ENCODE results near the gene RNF130. TPM values are rescaled to one million over a fixed set of nuclear protein-coding genes. Genes with fewer than 3 reads are reported as not detected.

RNF130 gene
- total and polyA plus RNA-seq, 2 of the 13 experiments (the other 11 are each of a cell fraction or from before 2014, with no cell fraction given): 28.2 to 28.3 TPM

DNA sequence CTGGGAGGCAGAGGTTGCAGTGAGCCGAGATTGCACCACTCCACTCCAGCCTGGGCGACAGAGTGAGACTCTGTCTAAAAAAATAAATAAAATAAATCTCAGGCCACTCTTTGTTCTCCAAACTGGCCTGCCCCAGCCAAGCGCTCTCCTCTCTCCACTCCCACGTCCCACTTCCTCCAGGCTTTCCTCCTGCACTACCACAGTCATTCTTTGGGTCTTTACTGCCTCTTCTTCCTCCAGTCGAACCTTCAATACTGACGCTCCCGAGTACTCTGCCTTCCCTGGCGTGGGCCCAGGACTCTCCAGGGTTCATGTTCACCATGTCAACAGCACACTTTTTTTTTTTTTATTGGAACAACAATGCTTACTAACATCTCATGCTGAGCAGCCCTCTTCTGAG is 23.9 kb downstream of the RNF130 start:
- ATAC-seq: no peak
- WGBS (ENCODE audit: low lambda C conversion rate): 95% methylated on average over 8 of the region's 8 CpGs
- H3K27ac ChIP-seq (ENCODE audit: extremely low read length, insufficient read depth, low read length): no peak overlapping the region
- TF ChIP-seq ISL2 (CRISPR knock-in tag; IDR thresholded peaks at IDR 0.05) (no peak), SIN3A (IDR thresholded peaks at IDR 0.05; ENCODE audit: borderline replicate concordance, low read depth, low read length) (no peak), SSRP1 (CRISPR knock-in tag; IDR thresholded peaks at IDR 0.05) (no peak), NKX3-1 (CRISPR knock-in tag; IDR thresholded peaks at IDR 0.05) (no peak), ZNF563 (CRISPR knock-in tag; IDR thresholded peaks at IDR 0.05) (no peak), PAF1 (CRISPR knock-in tag; IDR thresholded peaks at IDR 0.05) (no peak), KDM2A (CRISPR knock-in tag; IDR thresholded peaks at IDR 0.05; ENCODE audit: borderline replicate concordance, low read depth) (no peak), ZNF33B (CRISPR knock-in tag; IDR thresholded peaks at IDR 0.05) (no peak), CCAR2 (optimal IDR thresholded peaks at IDR 0.05; ENCODE audit: low read depth, low read length) (no peak), PITX1 (CRISPR knock-in tag; IDR thresholded peaks at IDR 0.05) (no peak), HDAC1 (CRISPR knock-in tag; IDR thresholded peaks at IDR 0.05) (no peak), NFYB (CRISPR knock-in tag; IDR thresholded peaks at IDR 0.05) (no peak), TMF1 (CRISPR knock-in tag; IDR thresholded peaks at IDR 0.05; ENCODE audit: low read depth) (no peak)
- TF ChIP-seq, protein P1, sequence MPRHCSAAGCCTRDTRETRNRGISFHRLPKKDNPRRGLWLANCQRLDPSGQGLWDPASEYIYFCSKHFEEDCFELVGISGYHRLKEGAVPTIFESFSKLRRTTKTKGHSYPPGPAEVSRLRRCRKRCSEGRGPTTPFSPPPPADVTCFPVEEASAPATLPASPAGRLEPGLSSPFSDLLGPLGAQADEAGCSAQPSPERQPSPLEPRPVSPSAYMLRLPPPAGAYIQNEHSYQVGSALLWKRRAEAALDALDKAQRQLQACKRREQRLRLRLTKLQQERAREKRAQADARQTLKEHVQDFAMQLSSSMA (CRISPR knock-in tag; IDR thresholded peaks at IDR 0.05): no peak
- TF ChIP-seq, protein P2, sequence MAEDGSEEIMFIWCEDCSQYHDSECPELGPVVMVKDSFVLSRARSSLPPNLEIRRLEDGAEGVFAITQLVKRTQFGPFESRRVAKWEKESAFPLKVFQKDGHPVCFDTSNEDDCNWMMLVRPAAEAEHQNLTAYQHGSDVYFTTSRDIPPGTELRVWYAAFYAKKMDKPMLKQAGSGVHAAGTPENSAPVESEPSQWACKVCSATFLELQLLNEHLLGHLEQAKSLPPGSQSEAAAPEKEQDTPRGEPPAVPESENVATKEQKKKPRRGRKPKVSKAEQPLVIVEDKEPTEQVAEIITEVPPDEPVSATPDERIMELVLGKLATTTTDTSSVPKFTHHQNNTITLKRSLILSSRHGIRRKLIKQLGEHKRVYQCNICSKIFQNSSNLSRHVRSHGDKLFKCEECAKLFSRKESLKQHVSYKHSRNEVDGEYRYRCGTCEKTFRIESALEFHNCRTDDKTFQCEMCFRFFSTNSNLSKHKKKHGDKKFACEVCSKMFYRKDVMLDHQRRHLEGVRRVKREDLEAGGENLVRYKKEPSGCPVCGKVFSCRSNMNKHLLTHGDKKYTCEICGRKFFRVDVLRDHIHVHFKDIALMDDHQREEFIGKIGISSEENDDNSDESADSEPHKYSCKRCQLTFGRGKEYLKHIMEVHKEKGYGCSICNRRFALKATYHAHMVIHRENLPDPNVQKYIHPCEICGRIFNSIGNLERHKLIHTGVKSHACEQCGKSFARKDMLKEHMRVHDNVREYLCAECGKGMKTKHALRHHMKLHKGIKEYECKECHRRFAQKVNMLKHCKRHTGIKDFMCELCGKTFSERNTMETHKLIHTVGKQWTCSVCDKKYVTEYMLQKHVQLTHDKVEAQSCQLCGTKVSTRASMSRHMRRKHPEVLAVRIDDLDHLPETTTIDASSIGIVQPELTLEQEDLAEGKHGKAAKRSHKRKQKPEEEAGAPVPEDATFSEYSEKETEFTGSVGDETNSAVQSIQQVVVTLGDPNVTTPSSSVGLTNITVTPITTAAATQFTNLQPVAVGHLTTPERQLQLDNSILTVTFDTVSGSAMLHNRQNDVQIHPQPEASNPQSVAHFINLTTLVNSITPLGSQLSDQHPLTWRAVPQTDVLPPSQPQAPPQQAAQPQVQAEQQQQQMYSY (CRISPR knock-in tag; IDR thresholded peaks at IDR 0.05): no peak
- TF ChIP-seq, protein P3, sequence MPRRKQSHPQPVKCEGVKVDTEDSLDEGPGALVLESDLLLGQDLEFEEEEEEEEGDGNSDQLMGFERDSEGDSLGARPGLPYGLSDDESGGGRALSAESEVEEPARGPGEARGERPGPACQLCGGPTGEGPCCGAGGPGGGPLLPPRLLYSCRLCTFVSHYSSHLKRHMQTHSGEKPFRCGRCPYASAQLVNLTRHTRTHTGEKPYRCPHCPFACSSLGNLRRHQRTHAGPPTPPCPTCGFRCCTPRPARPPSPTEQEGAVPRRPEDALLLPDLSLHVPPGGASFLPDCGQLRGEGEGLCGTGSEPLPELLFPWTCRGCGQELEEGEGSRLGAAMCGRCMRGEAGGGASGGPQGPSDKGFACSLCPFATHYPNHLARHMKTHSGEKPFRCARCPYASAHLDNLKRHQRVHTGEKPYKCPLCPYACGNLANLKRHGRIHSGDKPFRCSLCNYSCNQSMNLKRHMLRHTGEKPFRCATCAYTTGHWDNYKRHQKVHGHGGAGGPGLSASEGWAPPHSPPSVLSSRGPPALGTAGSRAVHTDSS (CRISPR knock-in tag; conservative IDR thresholded peaks at IDR 0.05): no peak
- TF ChIP-seq, protein P4, sequence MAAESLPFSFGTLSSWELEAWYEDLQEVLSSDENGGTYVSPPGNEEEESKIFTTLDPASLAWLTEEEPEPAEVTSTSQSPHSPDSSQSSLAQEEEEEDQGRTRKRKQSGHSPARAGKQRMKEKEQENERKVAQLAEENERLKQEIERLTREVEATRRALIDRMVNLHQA (CRISPR knock-in tag; IDR thresholded peaks at IDR 0.05): no peak
- TF ChIP-seq, protein P5, sequence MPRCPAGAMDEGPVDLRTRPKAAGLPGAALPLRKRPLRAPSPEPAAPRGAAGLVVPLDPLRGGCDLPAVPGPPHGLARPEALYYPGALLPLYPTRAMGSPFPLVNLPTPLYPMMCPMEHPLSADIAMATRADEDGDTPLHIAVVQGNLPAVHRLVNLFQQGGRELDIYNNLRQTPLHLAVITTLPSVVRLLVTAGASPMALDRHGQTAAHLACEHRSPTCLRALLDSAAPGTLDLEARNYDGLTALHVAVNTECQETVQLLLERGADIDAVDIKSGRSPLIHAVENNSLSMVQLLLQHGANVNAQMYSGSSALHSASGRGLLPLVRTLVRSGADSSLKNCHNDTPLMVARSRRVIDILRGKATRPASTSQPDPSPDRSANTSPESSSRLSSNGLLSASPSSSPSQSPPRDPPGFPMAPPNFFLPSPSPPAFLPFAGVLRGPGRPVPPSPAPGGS (CRISPR knock-in tag; IDR thresholded peaks at IDR 0.05): no peak

More for the DNA sequence above, 23.9 kb downstream of the RNF130 start:
- Histone ChIP-seq H3K4me3 (replicated peaks in 1 of 3; ENCODE audit: insufficient read depth in 1 of 3, low read depth in 2 of 3, low read length in 3 of 3) (no peak overlapping the region), H2AFZ (ENCODE audit: low read length) (no peak overlapping the region), H3K79me2 (ENCODE audit: insufficient read depth, low read length) (peaks cover 2% of the 10 kb centered on the region), H3K9ac (ENCODE audit: insufficient read depth, low read depth, low read length) (no peak overlapping the region), H3K4me2 (ENCODE audit: low read depth, low read length) (no peak overlapping the region), H3K9me3 (ENCODE audit: low read length) (no peaks in the 10 kb centered on the region), H3K36me3 (replicated peaks in 1 of 2; ENCODE audit: control insufficient read depth in 1 of 2, insufficient read depth in 2 of 2, low read length in 2 of 2) (no peaks in the 10 kb centered on the region), H3K27me3 (ENCODE audit: control insufficient read depth in 1 of 2, insufficient read depth in 2 of 2, low read length in 2 of 2) (no peaks in the 10 kb centered on the region), H4K20me1 (ENCODE audit: insufficient read depth, low read length) (no peaks in the 10 kb centered on the region; the same call in 1 of the 2 replicates), H3K4me1 (ENCODE audit: insufficient read depth, low read length) (peaks cover 12% of the 10 kb centered on the region)
- no TSS peak for BruUV-seq (replicated peaks)
- intact Hi-C loops (cut with micrococcal nuclease; ENCODE audit: unreplicated experiment) (no loop called here), in situ Hi-C loops (cut with HindIII; ENCODE audit: extremely low pct_ligation_motif_present, low pct_unique_long_range_greater_than_20kb) (no loop called here)
- ChIA-PET CTCF (ENCODE audit: low intra/inter-chr PET ratio, low total read pairs) (no interaction called here), POLR2A (no interaction called here)
- DNase-seq (ENCODE audit: low spot score): no peak
- no peak for FAIRE-seq
